Colonic mucosa (tissue), 4 donors: ENCODE data around the gene SMG7. TPM values are rescaled to one million over a fixed set of nuclear protein-coding genes. Genes with fewer than 3 reads are reported as not detected.

ENCODE experiments used
- DNase-seq: peaks from one replicate; pipeline ENCODE4 v3.0.0-alpha.2; 2020
- H3K27ac ChIP-seq: fragments of 200-600 bp; one replicate; pipeline ENCODE4 v1.8.0; 2021
- H3K27me3 ChIP-seq: fragments of 200-600 bp; one replicate; pipeline ENCODE4 v1.8.0; 2021
- H3K36me3 ChIP-seq: fragments of 200-600 bp; one replicate; pipeline ENCODE4 v1.8.0; 2021
- H3K4me1 ChIP-seq: fragments of 200-600 bp; one replicate; pipeline ENCODE4 v1.8.0; 2021; ENCODE audit warnings: mild to moderate bottlenecking
- H3K4me3 ChIP-seq: fragments of 200-600 bp; one replicate; pipeline ENCODE4 v1.8.0; 2021
- H3K9ac ChIP-seq, 2 donors: one replicate each; pipeline ENCODE4 v1.7.0; 2013; ENCODE audit warnings: control low read depth in 2 of 2, low read depth in 2 of 2, low read length in 2 of 2
- H3K9me3 ChIP-seq: fragments of 200-600 bp; one replicate; pipeline ENCODE4 v1.8.0; 2021
- CTCF ChIP-seq: fragments of 200-600 bp; IDR thresholded peaks from one replicate; pipeline ENCODE4 v1.8.0; 2022; ENCODE audit warnings: antibody characterized with exemption, mild to moderate bottlenecking
- intact Hi-C: fragments of 100-400 bp; cut with DNase I; formaldehyde crosslinking; loops from one replicate; pipeline ENCODE4 v1.14.1; 2022
- total RNA-seq, 2 donors: library from RNA; stranded (reverse); fragmentation: NEBNext Ultra II Directional in 1 of 2; extraction: Animal tissue kit (Norgen Biotek cat#: 25700) in 1 of 2; gene quantifications; one replicate each; pipeline ENCODE4 v1.2.1, GENCODE V29; 2021
- donor health status: healthy.
- donor health status: DM: no; HTN: no; CAD: no.
- donor health status: DM: no; HTN: no; CAD: no.

Gene SMG7
- total RNA-seq, 2 donors from 2014 or later, result 55.2 to 57.1 TPM

GRCh38 chr1:183520379-183520778 lies 48.1 kb downstream of the SMG7 start:
- H3K27ac ChIP-seq, result no peak overlapping the region
- no peak overlapping the region for H3K4me3 ChIP-seq
- intact Hi-C loops, result no loop called here

DNA sequence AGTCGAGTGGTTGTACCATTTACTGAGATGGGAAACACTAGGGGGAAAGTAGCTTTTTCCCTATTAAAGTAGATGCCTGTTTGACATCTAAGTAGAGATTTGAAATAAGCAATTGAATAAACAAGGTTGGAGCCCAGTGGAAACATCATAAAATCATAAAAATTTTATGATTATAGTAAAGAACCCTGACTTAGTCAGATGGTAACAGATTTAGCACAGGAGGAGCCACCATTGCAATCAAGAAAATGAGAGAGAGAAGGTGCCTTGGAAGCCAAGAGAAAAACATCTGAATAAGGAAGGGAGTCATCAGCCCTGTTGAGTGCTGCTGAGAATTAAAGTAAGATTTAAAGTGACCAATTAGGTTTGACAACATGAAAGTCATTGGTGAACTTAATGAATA lies 49.8 kb downstream of the SMG7 start:
- Histone ChIP-seq H3K36me3 (no peaks in the 10 kb centered on the region), H3K27ac (no peak overlapping the region), H3K4me3 (no peak overlapping the region), H3K27me3 (no peaks in the 10 kb centered on the region), H3K9ac (no peak overlapping the region), H3K9me3 (no peaks in the 10 kb centered on the region), H3K4me1 (no peaks in the 10 kb centered on the region)
- intact Hi-C loops, result no loop called here
- TF ChIP-seq CTCF, result no peak
- no peak for DNase-seq

More at GRCh38 chr1:183520379-183520778, 48.1 kb downstream of the SMG7 start:
- Histone ChIP-seq H3K4me1 (no peaks in the 10 kb centered on the region), H3K36me3 (no peaks in the 10 kb centered on the region), H3K9me3 (no peaks in the 10 kb centered on the region), H3K27me3 (no peaks in the 10 kb centered on the region), H3K9ac (no peak overlapping the region)
- no peak for DNase-seq
- TF ChIP-seq CTCF, result no peak

GRCh38 chr1:183528577-183528976 lies 56.3 kb downstream of the SMG7 start:
- Histone ChIP-seq H3K27ac (no peak overlapping the region), H3K9ac (no peak overlapping the region), H3K27me3 (no peaks in the 10 kb centered on the region), H3K36me3 (no peaks in the 10 kb centered on the region), H3K9me3 (no peaks in the 10 kb centered on the region), H3K4me3 (no peak overlapping the region), H3K4me1 (no peaks in the 10 kb centered on the region)
- intact Hi-C loops, result no loop called here
- DNase-seq, result no peak
- TF ChIP-seq CTCF, result no peak

DNA sequence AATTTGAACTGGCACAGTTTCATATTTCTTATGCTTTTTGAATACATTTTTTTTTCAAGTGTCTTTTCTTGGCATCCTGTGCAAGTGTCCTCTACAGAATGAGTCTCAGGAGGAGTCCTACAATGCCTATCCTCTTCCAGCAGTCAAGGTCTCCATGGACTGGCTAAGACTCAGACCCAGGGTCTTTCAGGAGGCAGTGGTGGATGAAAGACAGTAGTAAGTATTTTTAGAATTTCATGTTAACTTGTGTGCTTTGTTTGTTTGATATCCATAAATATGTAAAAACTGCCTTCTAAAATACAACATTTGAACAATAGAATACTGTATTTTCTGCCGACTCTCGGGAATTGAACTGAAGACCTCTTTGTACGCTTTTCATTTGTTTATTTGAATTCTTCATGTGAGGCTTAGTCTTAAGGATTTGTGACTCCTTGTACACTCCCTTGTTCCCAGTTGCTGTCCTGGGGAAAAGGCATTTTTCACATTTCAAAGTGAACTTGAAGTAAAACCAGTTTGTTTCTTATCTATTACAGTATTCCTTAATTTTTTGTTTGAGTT lies 61.4 kb downstream of the SMG7 start:
- Histone ChIP-seq H3K27ac (no peak overlapping the region), H3K27me3 (no peaks in the 10 kb centered on the region), H3K9ac (no peak overlapping the region), H3K36me3 (no peaks in the 10 kb centered on the region), H3K4me1 (no peaks in the 10 kb centered on the region), H3K4me3 (no peak overlapping the region), H3K9me3 (no peaks in the 10 kb centered on the region)
- no peak for TF ChIP-seq CTCF
- no peak for DNase-seq
- intact Hi-C loops, result no loop called here

DNA sequence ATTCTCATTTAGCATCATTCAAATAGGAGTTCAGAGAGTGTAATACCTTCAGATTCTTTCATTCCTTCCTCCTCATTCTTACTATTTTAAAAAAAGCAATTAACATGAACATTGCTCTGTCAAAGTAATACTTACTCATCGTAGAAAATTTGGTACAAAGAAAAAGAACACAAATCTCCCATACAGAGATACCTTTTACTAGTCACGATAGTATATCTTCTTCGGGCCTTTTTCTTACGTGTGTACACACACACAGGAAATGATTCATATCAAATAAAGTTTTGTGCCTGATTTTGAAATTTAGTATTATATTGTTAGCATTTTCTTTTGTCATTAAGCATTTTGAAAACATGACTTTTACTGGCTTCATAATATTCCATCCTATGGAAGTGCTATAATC lies 65.1 kb downstream of the SMG7 start:
- no peak for TF ChIP-seq CTCF
- intact Hi-C loops, result no loop called here
- no peak for DNase-seq
- Histone ChIP-seq H3K9me3 (no peaks in the 10 kb centered on the region), H3K27me3 (no peaks in the 10 kb centered on the region), H3K4me3 (no peak overlapping the region), H3K4me1 (no peaks in the 10 kb centered on the region), H3K27ac (no peak overlapping the region), H3K9ac (no peak overlapping the region), H3K36me3 (no peaks in the 10 kb centered on the region)
